Measurements from ENCODE around the gene CPLANE2. TPM values are rescaled to one million over a fixed set of nuclear protein-coding genes. Genes with fewer than 3 reads are reported as not detected.

CPLANE2 gene
- total RNA-seq, 1 experiment from 2014 or later: 5.0 TPM

DNA sequence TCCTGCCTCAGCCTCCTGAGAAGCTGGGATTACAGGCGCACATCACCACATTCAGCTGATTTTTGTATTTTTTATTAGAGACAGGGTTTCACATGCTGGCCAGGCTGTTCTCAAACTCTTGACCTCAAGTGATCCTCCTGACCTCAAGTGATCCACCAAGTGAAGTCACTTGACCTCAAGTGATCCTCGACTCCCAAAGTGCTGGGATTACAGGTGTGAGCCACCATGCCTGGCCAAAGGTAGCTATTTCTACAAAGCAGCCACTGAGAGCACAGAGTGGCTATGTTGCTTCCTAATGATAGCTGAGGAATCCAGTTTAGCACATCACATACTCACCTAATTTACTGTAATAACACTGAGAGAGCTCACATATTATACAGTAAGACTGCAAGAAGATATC lies 44.8 kb upstream of the CPLANE2 start:
- ChIA-PET POLR2A (no interaction called here), CTCF (no interaction called here)
- Mint-ChIP-seq H3K27ac (no peak overlapping the region), H3K36me3 (no peaks in the 10 kb centered on the region; the same call in 1 of the 2 replicates), H3K4me1 (no peaks in the 10 kb centered on the region), H3K9me3 (no peaks in the 10 kb centered on the region), H3K4me3 (no peak overlapping the region), H3K27me3 (ENCODE audit: low read depth) (no peaks in the 10 kb centered on the region)
- TF ChIP-seq, protein P1, sequence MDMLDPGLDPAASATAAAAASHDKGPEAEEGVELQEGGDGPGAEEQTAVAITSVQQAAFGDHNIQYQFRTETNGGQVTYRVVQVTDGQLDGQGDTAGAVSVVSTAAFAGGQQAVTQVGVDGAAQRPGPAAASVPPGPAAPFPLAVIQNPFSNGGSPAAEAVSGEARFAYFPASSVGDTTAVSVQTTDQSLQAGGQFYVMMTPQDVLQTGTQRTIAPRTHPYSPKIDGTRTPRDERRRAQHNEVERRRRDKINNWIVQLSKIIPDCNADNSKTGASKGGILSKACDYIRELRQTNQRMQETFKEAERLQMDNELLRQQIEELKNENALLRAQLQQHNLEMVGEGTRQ (CRISPR knock-in tag; IDR thresholded peaks at IDR 0.05): no peak
- TF ChIP-seq EMX1 (CRISPR knock-in tag; IDR thresholded peaks at IDR 0.05) (no peak), TCF7 (CRISPR knock-in tag; IDR thresholded peaks at IDR 0.05; ENCODE audit: low read depth) (no peak), SP1 (CRISPR knock-in tag; conservative IDR thresholded peaks at IDR 0.05) (no peak), NR3C1 (CRISPR knock-in tag; conservative IDR thresholded peaks at IDR 0.05; ENCODE audit: low read depth) (no peak), ATF3 (CRISPR knock-in tag; conservative IDR thresholded peaks at IDR 0.05) (no peak), OVOL2 (CRISPR knock-in tag; IDR thresholded peaks at IDR 0.05; ENCODE audit: borderline replicate concordance) (no peak), IRF2 (CRISPR knock-in tag; IDR thresholded peaks at IDR 0.05; ENCODE audit: borderline replicate concordance, low read depth) (no peak)
- TF ChIP-seq, protein P2, sequence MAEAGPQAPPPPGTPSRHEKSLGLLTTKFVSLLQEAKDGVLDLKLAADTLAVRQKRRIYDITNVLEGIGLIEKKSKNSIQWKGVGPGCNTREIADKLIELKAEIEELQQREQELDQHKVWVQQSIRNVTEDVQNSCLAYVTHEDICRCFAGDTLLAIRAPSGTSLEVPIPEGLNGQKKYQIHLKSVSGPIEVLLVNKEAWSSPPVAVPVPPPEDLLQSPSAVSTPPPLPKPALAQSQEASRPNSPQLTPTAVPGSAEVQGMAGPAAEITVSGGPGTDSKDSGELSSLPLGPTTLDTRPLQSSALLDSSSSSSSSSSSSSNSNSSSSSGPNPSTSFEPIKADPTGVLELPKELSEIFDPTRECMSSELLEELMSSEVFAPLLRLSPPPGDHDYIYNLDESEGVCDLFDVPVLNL (CRISPR knock-in tag; IDR thresholded peaks at IDR 0.05; ENCODE audit: borderline replicate concordance, low read depth): no peak
- DNase-seq (ENCODE audit: low spot score) (no peak), ATAC-seq (no peak)

GRCh38 chr1:16279186-16279585 lies 42.2 kb upstream of the CPLANE2 start:
- TF ChIP-seq ZNF671 (CRISPR knock-in tag; IDR thresholded peaks at IDR 0.05) (no peak), TCF7 (CRISPR knock-in tag; IDR thresholded peaks at IDR 0.05; ENCODE audit: low read depth) (no peak), ZBTB43 (CRISPR knock-in tag; IDR thresholded peaks at IDR 0.05) (no peak), ZNF396 (CRISPR knock-in tag; IDR thresholded peaks at IDR 0.05; ENCODE audit: borderline replicate concordance) (no peak), ZBTB21 (CRISPR knock-in tag; IDR thresholded peaks at IDR 0.05; ENCODE audit: borderline replicate concordance) (no peak), FOXK1 (CRISPR knock-in tag; IDR thresholded peaks at IDR 0.05) (no peak), ESRRA (CRISPR knock-in tag; IDR thresholded peaks at IDR 0.05; ENCODE audit: borderline replicate concordance) (no peak), CDX4 (CRISPR knock-in tag; IDR thresholded peaks at IDR 0.05; ENCODE audit: borderline replicate concordance) (no peak), CREM (CRISPR knock-in tag; IDR thresholded peaks at IDR 0.05) (no peak), JUN (CRISPR knock-in tag; IDR thresholded peaks at IDR 0.05) (no peak), FOXJ3 (CRISPR knock-in tag; IDR thresholded peaks at IDR 0.05; ENCODE audit: borderline replicate concordance) (no peak), FOXP1 (CRISPR knock-in tag; IDR thresholded peaks at IDR 0.05; ENCODE audit: borderline replicate concordance) (no peak), GABPB1 (CRISPR knock-in tag; IDR thresholded peaks at IDR 0.05) (no peak), ZNF423 (CRISPR knock-in tag; IDR thresholded peaks at IDR 0.05) (no peak), ZNF232 (CRISPR knock-in tag; IDR thresholded peaks at IDR 0.05) (no peak), MLX (CRISPR knock-in tag; IDR thresholded peaks at IDR 0.05) (no peak), E2F5 (CRISPR knock-in tag; IDR thresholded peaks at IDR 0.05) (no peak), ZNF263 (CRISPR knock-in tag; IDR thresholded peaks at IDR 0.05; ENCODE audit: low read depth) (no peak)
- no peaks in the 10 kb centered on the region for H3K9me3 Mint-ChIP-seq
- H3K4me3 Mint-ChIP-seq: no peak overlapping the region
- H3K27me3 Mint-ChIP-seq (ENCODE audit: low read depth): no peaks in the 10 kb centered on the region
- no peak for DNase-seq (ENCODE audit: low spot score)
- POLR2A ChIA-PET: no interaction called here
- no peaks in the 10 kb centered on the region; the same call in 1 of the 2 replicates for H3K36me3 Mint-ChIP-seq
- CTCF ChIA-PET: no interaction called here
- no peak overlapping the region for H3K27ac Mint-ChIP-seq
- no peak for ATAC-seq
- H3K4me1 Mint-ChIP-seq: no peaks in the 10 kb centered on the region

All from WTC11 (cell line).